ENCODE data around the gene ANLN. TPM values are rescaled to one million over a fixed set of nuclear protein-coding genes. Genes with fewer than 3 reads are reported as not detected.
"Not testable (repeated sequence)": the region's sequence is repeated elsewhere in the genome, so short reads cannot be mapped to it uniquely, and the experiment has no call there.

Gene ANLN
- total RNA-seq, 1 experiment from 2014 or later, result 50.2 TPM

DNA sequence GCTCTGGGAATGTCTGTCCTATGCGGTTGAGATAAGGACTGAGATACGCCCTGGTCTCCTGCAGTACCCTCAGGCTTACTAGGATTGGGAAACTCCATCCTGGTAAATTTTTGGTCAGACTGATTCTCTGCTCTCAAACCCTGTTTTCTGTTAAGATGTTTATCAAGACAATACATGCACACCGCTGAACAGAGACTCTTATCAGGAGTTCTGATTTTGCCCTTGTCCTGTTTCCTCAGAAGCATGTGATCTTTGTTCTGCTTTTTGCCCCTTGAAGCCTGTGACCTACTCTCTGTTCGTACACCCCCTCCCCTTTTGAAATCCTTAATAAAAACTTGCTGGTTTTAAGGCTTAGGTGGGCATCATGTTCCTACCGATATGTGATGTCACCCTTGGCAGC lies 76.3 kb downstream of the ANLN start:
- not testable (repeated sequence) for DNase-seq (ENCODE audit: low spot score)

DNA sequence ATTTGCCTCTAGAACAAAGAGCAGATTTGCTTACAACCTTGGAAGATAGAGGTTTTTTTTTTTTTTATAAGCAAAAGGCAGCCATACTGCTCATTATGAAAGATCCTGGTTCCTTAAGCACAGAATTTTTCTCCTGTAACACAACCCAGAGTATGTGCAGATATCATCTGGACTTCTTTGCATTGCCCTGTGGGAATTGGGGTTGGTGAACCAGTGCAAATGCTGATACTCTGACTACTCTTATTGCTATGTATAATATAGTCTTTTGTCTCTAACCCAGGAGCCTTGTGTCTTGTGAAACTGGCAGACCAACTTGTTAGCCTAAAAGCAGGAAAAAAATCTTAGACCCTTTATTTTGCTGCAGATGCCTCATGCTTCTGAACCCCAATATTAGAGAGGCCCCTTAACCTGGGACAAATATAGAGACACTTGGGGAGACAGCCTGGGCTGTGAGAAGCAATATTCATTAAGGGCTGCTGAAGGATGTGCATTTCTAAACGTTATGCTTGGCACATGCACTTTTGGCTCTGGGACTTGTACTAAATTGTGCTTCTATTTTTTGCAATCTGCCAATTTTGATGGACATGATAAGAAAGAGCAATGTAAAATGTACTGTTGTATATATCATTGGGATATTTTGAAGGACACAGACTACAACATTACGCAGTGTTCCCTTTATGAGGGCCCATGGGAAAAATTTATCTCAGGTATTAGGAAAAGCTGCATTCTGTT lies 78.9 kb downstream of the ANLN start:
- no peak for DNase-seq (ENCODE audit: low spot score)

- no peak for DNase-seq (ENCODE audit: low spot score)
Observed at GRCh38 chr7:36469236-36469635, 79.6 kb downstream of the ANLN start.

- no peak for DNase-seq (ENCODE audit: low spot score)
Observed at GRCh38 chr7:36472141-36472729, 82.6 kb downstream of the ANLN start.

DNA sequence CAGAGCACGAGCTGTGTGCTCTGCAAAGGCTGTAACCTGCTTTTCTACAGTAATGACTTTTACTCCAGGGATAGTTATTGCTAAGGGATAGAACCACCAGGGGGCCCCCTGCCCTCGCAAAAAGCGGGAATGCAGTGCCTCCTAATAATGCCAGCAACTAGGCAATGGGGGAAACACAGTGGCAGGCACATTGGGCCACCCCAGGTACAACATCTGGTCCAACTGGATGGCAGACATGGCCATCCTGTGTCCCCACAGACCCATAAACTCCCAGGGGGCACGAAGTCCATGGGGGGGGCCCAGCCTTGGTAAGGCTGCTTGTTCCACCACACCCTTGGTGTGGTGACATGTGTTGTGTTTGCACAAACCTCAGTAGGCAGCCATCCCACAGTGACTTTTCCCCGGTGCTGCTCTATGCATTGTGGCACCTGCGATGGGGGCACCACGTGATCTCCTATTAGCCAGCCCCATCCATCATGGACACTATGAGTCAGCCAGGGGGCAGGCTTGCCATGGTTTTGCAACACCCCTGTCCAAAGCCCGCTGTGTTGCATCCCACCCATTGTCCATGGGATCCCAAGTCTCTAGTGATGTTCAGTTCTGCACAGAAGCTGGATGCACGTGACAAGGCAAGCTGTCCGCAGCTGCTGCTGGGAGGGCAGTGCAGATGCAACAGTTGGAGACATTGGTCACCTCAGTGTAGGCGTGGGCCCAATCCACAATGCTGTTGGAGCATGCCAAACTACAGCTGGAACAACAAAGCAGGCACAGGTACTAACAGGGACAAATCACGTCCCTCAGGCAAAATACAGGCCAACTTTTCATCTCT lies 84.0 kb downstream of the ANLN start:
- peak; percentile 66 for DNase-seq (ENCODE audit: low spot score)

GRCh38 chr7:36474283-36475010 lies 84.8 kb downstream of the ANLN start:
- no peak for DNase-seq (ENCODE audit: low spot score)

- no peak for DNase-seq (ENCODE audit: low spot score)
Observed at GRCh38 chr7:36475011-36475342, 85.3 kb downstream of the ANLN start.

GRCh38 chr7:36475381-36475780 lies 85.7 kb downstream of the ANLN start:
- DNase-seq (ENCODE audit: low spot score), result no peak

DNA sequence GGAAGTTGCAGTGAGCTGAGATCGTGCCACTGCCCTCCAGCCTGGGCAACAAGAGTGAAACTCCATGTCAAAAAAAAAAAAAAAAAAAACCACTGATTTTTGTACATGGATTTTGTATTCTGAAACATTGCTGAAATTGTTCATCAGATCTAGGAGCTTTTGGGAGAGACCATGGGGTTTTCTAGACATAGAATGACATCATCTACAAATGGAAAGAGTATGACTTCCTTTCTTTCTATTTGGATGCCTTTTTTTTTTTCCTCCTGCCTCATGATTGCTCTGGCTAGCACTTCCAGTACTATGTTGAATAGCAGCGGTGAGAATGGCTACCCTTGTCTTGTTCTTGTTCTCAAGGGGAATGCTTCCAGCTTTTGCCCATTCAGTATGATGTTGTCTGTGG lies 89.1 kb downstream of the ANLN start:
- no peak for DNase-seq (ENCODE audit: low spot score)

DNA sequence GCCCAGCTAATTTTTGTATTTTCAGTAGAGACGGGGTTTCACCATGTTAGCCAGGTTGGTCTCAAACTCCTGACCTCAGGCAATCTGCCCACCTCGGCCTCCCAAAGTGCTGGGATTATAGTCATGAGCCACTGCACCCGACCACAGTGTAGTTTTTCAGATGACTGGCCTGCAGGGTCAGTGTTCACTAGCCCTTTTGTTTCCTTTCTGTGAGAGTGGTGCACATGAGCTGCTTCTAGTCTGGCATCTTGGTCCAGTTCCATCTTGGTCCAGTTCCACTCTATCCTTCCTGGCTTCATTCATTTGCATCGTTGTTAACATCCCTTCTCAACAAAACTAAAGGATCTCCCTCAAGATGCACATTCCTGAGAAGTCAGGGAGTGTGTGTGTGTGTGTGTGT lies 94.2 kb downstream of the ANLN start:
- not testable (repeated sequence) for DNase-seq (ENCODE audit: low spot score)

GRCh38 chr7:36484265-36484664 lies 94.6 kb downstream of the ANLN start:
- DNase-seq (ENCODE audit: low spot score), result no peak

DNA sequence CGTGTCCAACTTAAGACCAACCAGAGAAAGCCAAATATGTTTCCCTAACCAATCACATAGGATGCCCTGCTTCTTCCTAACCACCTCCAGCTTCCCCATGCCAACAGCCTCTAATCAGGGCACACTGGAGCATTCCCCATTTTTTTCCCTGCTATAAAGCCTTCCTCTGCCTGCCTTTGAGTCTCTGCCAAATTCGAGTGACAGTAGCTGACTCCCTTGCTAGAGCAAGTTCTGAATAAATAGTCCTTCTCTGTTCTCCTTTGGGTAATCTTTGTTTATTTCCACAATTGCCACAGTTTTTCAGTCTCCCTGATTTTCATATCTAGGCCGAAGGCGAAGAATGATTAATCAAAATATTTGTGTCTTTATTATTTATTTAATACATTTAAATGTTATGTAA lies 96.7 kb downstream of the ANLN start:
- no peak for DNase-seq (ENCODE audit: low spot score)

GRCh38 chr7:36487756-36488336 lies 98.2 kb downstream of the ANLN start:
- peak; percentile 79 for DNase-seq (ENCODE audit: low spot score)

DNA sequence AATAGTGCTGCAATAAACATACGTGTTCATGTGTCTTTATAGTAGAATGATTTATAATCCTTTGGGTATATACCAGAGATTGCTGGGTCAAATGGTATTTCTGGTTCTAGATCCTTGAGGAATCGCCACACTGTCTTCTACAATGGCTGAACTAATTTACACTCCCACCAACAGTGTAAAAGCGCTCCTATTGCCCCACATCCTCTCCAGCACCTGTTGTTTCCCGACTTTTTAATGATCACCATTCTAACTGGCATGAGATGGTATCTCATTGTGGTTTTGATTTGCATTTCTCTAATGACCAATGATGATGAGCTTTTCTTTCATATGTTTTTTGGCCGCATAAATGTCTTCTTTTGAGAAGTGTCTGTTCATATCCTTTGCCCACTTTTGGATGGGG lies 99.0 kb downstream of the ANLN start:
- DNase-seq (ENCODE audit: low spot score), result not testable (repeated sequence)

- no peak for DNase-seq (ENCODE audit: low spot score)
Observed at GRCh38 chr7:36490419-36490830, 100.8 kb downstream of the ANLN start.

DNA sequence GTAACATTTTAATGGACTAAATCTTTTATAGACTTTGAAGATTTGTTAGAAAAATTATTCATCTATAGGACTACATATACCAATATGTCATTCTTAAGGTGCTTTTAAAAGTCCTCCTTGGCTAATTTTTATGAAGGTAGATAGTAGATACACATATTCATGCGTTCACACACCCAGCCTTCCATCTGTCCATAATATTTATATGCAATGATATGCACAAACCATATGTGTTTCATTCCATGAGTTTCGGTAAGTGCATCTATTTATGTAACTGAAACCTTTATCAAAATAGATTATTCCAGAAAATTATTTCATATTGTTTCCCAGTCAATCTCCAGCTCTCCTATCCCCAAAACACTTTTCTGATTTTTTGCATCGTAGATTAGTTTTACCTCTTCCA lies 101.7 kb downstream of the ANLN start:
- DNase-seq (ENCODE audit: low spot score), result no peak

DNA sequence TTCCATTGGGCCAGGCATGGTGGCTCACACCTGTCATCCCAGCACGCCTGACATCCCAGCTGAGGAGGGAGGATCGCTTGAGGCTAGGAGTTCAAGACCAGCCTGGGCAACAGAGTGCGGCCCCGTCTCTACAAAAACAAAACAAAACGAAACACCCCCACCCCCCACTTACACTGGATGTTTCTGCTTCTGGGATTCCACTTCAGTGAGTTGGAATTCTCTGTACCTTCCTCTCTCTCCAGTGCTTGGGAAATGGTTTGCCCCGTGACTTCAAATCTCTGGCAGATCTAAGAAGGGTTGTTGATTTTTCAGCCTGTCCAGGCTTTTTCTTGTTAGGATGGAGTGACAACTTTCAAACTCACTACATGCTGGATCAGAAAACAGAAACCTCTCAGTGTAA lies 106.9 kb downstream of the ANLN start:
- no peak for DNase-seq (ENCODE audit: low spot score)

- DNase-seq (ENCODE audit: low spot score), result not testable (repeated sequence)
Observed at GRCh38 chr7:36497176-36497575, 107.5 kb downstream of the ANLN start.

- no peak for DNase-seq (ENCODE audit: low spot score)
Observed at GRCh38 chr7:36497775-36498174, 108.1 kb downstream of the ANLN start.

Measured in HT-29 (cell line).